Right atrium auricular region (tissue), 2 donors: Measurements from ENCODE around the gene RNF220. TPM values are rescaled to one million over a fixed set of nuclear protein-coding genes. Genes with fewer than 3 reads are reported as not detected.

Source experiments
- DNase-seq: peaks from one replicate; pipeline ENCODE4 v3.0.0-alpha.2; 2019; ENCODE audit warnings: low spot score
- H3K27ac ChIP-seq, 2 donors: fragments of 200-600 bp; sonication (generic); 1 replicate in 1 of 2; 2 replicates in 1 of 2; pipeline ENCODE4 v1.5.1; 2016 to 2019
- H3K27me3 ChIP-seq, 2 donors: fragments of 200-600 bp; sonication (generic); one replicate each; pipeline versions ENCODE4 v1.5.1 to v1.6.0; 2017 to 2019
- H3K36me3 ChIP-seq: fragments of 200-600 bp; sonication (generic); one replicate; pipeline ENCODE4 v1.5.1; 2016
- H3K4me1 ChIP-seq, 2 donors: fragments of 200-600 bp; sonication (generic); one replicate each; pipeline versions ENCODE4 v1.5.1 to v1.6.0; 2017 to 2019
- H3K4me3 ChIP-seq, 2 donors: fragments of 200-600 bp; sonication (generic); 1 replicate in 1 of 2; 2 replicates in 1 of 2; pipeline ENCODE4 v1.5.1; 2017 to 2019; ENCODE audit warnings: mild to moderate bottlenecking in 1 of 2, moderate library complexity in 1 of 2
- H3K9me3 ChIP-seq, 2 donors: fragments of 200-600 bp; sonication (generic); one replicate each; pipeline ENCODE4 v1.5.1; 2019
- total RNA-seq, 2 donors: library from RNA; depleted of rRNA; stranded (reverse); fragments of >200 nt; gene quantifications; one replicate each; pipeline ENCODE4 v1.1.0, GENCODE V29; 2016
- TF ChIP-seq, protein P1 (sequence below), 2 donors: fragments of 200-600 bp; sonication (generic); IDR thresholded peaks; one replicate each; pipeline ENCODE4 v1.5.1; 2019; ENCODE audit warnings: antibody characterized with exemption in 2 of 2

Gene RNF220
- total RNA-seq, 2 donors from 2014 or later = 76.1 to 91.6 TPM

DNA sequence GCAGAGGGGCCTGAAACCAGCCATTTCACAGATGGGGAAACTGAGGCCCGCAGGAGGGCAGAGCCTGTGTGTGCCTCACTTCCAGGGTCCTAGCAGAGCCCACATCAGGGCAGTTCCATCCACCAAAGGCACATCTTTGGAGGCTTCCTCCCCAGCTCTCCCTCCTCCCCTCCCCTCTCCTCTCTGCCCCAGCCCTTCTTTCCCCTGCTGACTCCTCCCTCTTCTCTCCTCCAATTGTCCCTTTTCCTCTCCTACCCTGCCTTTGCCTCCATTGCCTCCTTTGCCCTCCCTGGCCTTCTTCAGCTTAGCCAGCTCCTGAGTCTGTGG is 212.6 kb downstream of the RNF220 start:
- no peak for DNase-seq
- Histone ChIP-seq H3K36me3 (no peaks in the 10 kb centered on the region), H3K27ac (no peak overlapping the region), H3K27me3 (no peaks in the 10 kb centered on the region), H3K9me3 (no peaks in the 10 kb centered on the region), H3K4me3 (peak overlapping the region in 1 of 2 donors; percentile 50), H3K4me1 (peaks cover 0 to 11% of the 10 kb centered on the region in 2 donors)
- TF ChIP-seq, protein P1, sequence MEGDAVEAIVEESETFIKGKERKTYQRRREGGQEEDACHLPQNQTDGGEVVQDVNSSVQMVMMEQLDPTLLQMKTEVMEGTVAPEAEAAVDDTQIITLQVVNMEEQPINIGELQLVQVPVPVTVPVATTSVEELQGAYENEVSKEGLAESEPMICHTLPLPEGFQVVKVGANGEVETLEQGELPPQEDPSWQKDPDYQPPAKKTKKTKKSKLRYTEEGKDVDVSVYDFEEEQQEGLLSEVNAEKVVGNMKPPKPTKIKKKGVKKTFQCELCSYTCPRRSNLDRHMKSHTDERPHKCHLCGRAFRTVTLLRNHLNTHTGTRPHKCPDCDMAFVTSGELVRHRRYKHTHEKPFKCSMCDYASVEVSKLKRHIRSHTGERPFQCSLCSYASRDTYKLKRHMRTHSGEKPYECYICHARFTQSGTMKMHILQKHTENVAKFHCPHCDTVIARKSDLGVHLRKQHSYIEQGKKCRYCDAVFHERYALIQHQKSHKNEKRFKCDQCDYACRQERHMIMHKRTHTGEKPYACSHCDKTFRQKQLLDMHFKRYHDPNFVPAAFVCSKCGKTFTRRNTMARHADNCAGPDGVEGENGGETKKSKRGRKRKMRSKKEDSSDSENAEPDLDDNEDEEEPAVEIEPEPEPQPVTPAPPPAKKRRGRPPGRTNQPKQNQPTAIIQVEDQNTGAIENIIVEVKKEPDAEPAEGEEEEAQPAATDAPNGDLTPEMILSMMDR (IDR thresholded peaks at IDR 0.05) = no peak

GRCh38 chr1:44619261-44619900 is 214.3 kb downstream of the RNF220 start:
- Histone ChIP-seq H3K27me3 (no peaks in the 10 kb centered on the region), H3K4me1 (peaks cover 0 to 11% of the 10 kb centered on the region in 2 donors), H3K4me3 (no peak overlapping the region), H3K27ac (no peak overlapping the region), H3K9me3 (no peaks in the 10 kb centered on the region), H3K36me3 (no peaks in the 10 kb centered on the region)
- DNase-seq = no peak
- TF ChIP-seq, protein P1 (IDR thresholded peaks at IDR 0.05) = no peak

DNA sequence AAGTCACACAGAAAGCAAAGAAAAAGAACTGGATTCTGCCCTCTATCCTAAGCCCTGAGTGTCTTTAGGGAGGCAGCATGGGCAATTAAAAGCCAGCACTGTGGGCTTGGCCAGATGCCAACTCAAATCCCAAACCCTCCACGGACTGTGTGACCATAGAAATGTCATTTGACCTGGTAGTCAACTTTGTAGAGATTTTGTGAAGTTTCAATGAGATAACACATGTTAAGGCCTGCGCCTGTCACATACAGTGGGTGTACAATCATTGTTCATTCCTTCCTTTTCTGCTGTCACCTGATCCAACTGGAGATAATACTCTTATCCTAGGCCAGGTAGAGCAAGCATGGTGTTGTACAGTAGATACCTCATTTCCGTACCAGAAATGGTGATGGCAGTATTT is 215.0 kb downstream of the RNF220 start:
- TF ChIP-seq, protein P1 (IDR thresholded peaks at IDR 0.05) = no peak
- no peak for DNase-seq
- no peak overlapping the region for H3K4me3 ChIP-seq
- no peaks in the 10 kb centered on the region for H3K27me3 ChIP-seq
- no peaks in the 10 kb centered on the region for H3K36me3 ChIP-seq
- H3K4me1 ChIP-seq = peaks cover 0 to 11% of the 10 kb centered on the region in 2 donors
- no peaks in the 10 kb centered on the region for H3K9me3 ChIP-seq
- no peak overlapping the region for H3K27ac ChIP-seq

- TF ChIP-seq, protein P1 (IDR thresholded peaks at IDR 0.05) = no peak
- no peak for DNase-seq
- Histone ChIP-seq H3K4me1 (peaks cover 0 to 8% of the 10 kb centered on the region in 2 donors), H3K27me3 (no peaks in the 10 kb centered on the region), H3K4me3 (no peak overlapping the region), H3K9me3 (no peaks in the 10 kb centered on the region), H3K36me3 (no peaks in the 10 kb centered on the region), H3K27ac (no peak overlapping the region)
Measured at GRCh38 chr1:44621841-44622286, 216.8 kb downstream of the RNF220 start.

DNA sequence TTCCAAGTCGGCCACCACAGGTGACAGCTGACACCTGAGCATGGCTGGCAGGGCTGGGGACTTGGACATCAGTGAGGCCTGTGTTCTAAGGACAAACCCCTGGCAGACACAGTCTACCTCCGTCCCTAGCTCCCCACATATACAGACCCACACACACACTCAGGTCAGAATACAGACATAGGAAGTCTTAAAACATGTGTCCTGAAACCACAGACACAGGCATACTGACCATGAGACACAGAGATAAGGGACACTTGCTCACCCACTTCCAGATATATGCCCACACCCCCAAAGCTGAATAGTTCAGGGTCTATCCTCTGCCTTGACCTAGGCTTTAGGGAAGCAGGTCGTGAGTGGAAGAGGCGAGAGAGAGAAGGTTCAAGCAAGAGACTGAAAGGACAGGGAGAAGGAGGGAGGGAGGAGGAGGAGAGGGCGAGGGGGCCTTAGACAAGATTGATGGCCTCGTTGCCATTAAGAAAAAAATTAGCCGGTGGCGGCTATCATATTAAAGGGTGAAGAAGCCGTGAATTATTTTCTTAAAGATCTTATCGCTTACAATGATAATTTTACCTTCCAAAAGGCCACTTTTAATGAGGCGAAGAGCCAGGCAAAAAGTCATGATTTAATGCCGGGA is 219.3 kb downstream of the RNF220 start:
- no peak overlapping the region for H3K27ac ChIP-seq
- no peak overlapping the region for H3K4me3 ChIP-seq
- no peak for DNase-seq
- no peaks in the 10 kb centered on the region for H3K27me3 ChIP-seq
- H3K4me1 ChIP-seq = no peaks in the 10 kb centered on the region
- TF ChIP-seq, protein P1 (IDR thresholded peaks at IDR 0.05) = no peak
- no peaks in the 10 kb centered on the region for H3K9me3 ChIP-seq
- H3K36me3 ChIP-seq = no peaks in the 10 kb centered on the region
